GM19025 (cell line): ENCODE measurements around the gene DLG1.

Experiments used
- ATAC-seq: cut with Tn5 transposase; IDR thresholded peaks from one replicate; pipeline ENCODE4 v1.9.1; 2021; ENCODE audit warnings: mild to moderate bottlenecking, low read depth, moderate library complexity; ENCODE audit not compliant: unreplicated experiment

The DLG1 gene

DNA sequence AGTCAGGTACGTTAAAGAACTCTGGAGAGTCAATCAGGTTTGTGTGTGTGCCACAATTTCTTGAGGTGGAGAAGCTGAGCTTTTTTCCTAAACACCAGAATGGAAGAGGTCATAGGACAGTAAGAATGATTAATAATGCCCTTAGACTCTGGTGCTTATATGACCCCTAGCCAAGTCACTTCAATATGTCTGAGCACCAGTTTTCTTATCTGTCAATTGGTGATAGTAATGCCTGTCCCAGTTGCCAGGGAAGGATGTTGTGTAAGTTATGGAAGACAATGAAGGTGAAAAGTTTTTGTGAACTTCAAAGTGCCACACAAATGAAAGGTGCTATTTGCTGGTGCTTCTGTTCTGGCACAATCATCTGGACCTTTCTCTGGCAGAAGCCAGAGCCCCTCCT, 22.2 kb upstream of the DLG1 start:
- no peak for ATAC-seq

GRCh38 chr3:197317250-197317963, 19.0 kb upstream of the DLG1 start:
- no peak for ATAC-seq

- no peak for ATAC-seq
Measured at GRCh38 chr3:197312431-197312830, 14.0 kb upstream of the DLG1 start.

DNA sequence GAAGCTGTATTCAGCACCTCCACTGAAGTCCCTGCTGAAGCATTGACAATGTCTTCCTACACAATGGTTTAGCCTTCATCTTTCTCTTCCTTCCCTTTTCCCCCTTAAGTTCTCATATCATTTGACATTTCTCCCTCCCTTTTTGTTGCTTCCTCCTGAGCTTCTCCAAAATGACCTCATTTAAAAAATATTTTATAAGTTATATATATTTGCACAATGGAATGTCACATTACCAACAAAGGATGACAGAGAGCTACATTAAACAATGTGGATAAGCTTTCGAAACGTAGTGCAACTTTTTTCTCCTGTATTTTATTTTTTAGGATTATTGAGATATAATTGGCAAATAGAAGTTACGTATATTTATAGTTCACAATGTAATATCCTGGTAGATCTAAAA, 13.2 kb upstream of the DLG1 start:
- ATAC-seq, result no peak

GRCh38 chr3:197309528-197310361, 11.3 kb upstream of the DLG1 start:
- no peak for ATAC-seq

DNA sequence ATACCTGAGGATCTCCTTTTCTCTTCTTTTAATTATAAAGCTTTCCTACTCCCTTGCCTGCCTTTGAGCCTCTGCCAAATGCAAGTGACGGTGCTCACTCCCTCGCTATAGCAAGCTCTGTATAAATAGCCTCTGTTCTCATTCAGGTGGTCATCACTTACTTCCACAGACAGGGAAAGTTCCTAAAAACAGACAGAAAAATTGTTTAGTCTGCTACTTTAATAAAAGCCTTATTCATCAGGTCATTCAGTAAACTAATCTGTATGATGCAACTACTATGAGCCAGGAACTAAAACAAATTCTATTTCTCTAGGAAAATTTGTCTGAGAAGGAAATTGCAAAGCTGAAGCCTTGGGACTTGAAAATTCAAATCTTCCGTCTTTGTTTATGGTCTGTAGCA, 10.2 kb upstream of the DLG1 start:
- ATAC-seq, result no peak

GRCh38 chr3:197306374-197307086, 8.1 kb upstream of the DLG1 start:
- ATAC-seq, result no peak

GRCh38 chr3:197305854-197306253, 7.4 kb upstream of the DLG1 start:
- peak; percentile 86 for ATAC-seq

- no peak for ATAC-seq
Measured at GRCh38 chr3:197303452-197303851, 5.0 kb upstream of the DLG1 start.

GRCh38 chr3:197302696-197303341, 4.4 kb upstream of the DLG1 start:
- no peak for ATAC-seq

GRCh38 chr3:197302033-197302432, 3.6 kb upstream of the DLG1 start:
- ATAC-seq, result no peak

- no peak for ATAC-seq
Measured at GRCh38 chr3:197300361-197300760, 1.9 kb upstream of the DLG1 start.

- no peak for ATAC-seq
Measured at GRCh38 chr3:197298945-197299854, 788 bp upstream of the DLG1 start.

DNA sequence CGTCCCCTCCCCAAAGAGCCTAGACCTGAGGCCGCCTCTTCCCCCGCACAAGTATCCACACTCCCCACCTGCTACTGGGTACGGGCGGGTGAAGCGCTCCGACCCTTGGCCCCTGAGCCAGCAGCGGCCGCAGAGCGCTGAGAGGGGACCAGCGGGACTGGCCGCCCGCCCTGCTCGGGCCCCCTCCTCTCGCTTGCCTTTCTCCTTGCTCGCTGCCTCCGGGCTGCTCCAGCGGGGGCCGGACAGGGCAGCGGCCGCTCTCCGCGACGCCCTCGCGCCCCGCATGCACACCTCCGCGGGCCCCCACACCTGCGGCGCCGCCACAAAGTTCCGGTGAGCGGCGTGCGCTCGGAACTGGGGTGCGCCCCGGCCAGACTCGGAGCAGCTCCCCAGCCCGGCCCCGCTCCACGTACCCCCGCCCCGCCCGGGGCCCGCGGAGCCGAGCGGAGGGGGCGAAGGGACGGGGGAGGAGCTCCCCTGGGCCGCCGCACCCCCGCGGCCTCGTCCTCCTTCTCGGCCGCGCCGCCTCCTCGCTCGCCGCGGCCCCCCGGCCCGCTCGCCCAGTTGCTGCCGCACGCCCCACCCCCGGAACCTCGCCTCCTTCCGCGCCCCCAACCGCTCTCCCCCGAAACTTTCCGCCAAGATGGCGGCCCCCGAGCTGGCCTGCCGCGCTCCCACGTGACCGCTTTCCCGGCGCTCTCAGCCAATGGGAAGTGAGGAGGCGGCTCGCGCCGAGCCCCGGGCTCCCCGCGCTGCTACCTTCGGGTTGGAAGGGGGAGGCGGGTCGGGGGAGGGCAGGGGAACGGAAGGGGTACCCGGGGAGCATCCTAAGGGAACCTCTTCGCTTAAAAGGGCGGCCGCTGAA, 704 bp downstream of the DLG1 start:
- ATAC-seq, result peak; percentile 57

- ATAC-seq, result no peak
Measured at GRCh38 chr3:197297002-197297401, 1.4 kb downstream of the DLG1 start.

DNA sequence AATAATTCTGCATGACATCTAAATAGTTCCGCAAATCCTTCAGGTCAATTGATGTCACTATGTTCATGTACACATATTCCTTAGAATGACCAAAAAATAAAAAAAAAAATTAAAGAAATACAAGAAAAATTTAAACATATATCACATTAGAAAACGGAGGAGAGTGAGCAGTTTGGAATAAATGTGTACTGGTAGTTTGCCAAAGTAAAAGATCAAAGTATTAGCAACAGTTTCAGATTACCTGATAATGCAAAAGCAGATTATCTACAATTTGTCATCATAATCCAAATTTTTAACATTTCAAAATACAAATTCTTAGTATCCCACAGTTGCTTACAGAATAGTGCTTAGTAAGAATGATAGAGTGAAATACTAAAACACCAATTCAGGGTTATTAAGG, 1.9 kb downstream of the DLG1 start:
- no peak for ATAC-seq

GRCh38 chr3:197295871-197296270, 2.5 kb downstream of the DLG1 start:
- no peak for ATAC-seq

DNA sequence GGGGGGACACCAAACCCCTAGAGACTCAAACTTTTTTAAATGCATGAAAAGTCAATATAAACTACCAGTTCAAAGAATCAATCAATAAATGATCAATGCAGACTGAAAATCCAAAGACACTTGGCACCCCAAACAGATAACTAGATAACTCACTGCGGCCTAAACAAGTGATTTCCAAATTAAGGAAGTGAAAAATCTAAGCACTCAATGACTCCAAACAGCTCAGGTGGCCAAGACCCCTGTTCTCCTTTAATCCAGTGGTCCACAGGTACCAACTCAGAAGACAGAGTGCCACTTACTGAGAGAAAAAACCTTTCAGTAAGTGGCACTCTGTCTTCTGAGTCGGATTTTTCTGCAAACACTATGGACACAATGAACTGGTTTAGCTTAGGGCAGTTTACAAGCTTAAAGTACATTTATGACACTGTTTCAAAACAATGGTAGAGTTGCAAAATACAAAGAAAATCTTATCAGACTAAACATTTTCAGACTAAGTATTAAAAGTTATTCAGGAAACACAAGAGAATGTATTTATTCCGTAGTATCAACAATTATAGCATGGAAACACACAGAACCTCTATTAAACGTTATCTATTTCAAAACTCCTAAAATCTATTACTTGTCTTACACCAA, 4.7 kb downstream of the DLG1 start:
- ATAC-seq, result no peak
